ENCODE results near the gene EIPR1.

The EIPR1 gene

GRCh38 chr2:3377612-3378432, at the start of gene EIPR1:
TSS of gene EIPR1 (minus strand) at chr2:3377818. CDS start at chr2:3377689, 129 bp downstream.
- peak; percentile 99 for DNase-seq (ENCODE audit: low spot score)

GRCh38 chr2:3427272-3427671, 49.7 kb upstream of the EIPR1 start:
- DNase-seq (ENCODE audit: low spot score) = no peak

DNA sequence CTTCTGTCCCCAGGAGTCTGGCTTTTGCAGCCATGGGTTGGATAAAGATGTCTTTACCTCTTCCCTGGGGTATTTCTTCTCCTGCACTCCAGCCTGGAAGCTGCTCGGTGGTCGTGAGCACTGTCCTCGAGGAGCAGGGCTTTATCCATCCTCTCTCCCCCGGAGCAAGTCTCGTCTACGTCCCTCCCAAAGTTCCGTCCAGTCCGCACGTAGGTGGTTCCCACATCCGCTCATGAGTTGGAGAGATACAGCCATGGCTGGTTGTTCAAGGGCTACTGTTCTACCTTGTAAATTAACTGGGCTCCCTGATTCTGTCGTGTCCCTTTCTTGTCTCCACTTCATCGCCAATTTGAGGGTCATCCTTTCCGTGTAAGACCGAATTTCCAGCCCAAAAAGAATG, 49.0 kb upstream of the EIPR1 start:
- DNase-seq (ENCODE audit: low spot score) = no peak

- no peak for DNase-seq (ENCODE audit: low spot score)
Observed at GRCh38 chr2:3424171-3424795, 46.7 kb upstream of the EIPR1 start.

DNA sequence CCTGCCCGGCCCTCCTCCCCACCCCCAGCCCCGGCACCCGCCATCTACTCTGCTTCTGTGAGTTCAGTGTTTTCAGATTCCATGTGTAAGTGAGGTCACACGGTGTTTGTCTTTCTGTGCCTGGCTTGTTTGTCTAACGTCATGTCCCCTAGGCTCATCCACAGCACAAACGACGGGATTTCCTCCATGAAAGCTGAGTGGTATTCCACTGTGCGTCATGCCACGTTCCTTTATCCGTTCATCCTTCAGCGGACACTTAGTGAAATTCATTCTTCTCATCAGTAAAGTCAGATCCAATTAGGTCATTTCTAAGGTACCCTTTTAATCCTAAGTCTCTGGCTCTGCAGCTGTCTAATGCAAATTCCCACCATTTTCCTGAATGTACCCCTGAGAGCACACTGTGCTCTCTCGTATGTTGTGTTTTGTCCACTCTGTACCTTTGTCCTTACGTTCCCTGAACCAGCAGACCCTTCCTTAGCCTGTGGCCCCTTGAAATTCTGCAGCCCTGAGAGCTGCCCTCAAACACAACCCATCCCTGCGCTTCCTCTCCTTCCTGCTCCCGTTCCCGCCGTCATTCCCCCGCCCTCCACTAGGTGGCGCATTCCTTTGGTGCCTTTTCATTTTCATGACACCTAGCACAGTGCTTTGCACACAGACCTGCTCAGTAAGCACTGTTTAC, 46.0 kb upstream of the EIPR1 start:
- DNase-seq (ENCODE audit: low spot score) = peak; percentile 73

DNA sequence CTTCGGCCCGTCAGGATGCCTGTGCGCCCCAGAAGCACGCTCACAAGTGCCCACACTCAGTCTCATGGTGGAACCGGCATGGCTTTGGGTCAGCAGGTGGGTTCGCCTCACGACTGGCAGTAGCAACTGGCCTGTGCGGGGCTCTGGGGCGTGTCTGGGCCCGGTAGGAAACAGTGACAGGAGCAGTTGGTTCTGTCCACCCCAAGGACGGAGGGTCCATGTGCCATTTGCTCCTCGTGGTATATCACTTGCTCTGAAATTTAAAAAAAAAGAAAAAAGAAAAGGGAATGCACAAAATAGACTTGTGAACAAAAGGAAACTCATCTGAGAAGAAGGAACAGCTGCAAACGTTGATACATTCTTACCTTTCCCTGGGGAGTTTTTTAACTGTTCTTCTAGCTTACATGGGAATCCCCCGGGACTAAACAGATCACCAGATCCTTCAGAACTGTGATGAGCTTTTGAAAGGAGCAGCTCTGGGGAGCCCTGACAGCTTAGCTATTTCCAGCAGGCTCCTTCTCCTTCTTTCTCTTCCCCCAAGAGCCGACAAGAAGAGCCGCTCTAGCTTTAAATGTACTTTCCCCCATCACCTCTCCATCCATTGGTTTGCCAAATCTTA, 44.7 kb upstream of the EIPR1 start:
- no peak for DNase-seq (ENCODE audit: low spot score)

DNA sequence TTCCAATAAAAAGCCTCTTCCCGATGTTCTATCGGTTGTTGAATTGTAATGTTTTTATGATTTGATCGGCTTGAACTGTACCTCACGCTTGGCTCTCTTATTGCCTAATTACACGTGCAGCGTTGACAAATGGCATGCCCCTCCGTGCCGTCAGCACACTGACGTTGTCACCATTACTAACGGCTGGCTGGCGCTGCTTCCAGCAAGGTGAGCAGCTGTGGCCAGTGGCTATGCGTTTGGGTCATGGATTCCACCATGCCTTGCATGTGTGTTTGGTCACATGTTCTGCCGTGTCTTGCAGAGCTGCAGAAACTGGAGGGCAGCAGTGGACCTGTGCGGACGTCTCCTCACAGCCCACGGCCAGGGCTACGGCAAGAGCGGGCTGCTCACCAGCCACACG, 44.0 kb upstream of the EIPR1 start:
- no peak for DNase-seq (ENCODE audit: low spot score)

DNA sequence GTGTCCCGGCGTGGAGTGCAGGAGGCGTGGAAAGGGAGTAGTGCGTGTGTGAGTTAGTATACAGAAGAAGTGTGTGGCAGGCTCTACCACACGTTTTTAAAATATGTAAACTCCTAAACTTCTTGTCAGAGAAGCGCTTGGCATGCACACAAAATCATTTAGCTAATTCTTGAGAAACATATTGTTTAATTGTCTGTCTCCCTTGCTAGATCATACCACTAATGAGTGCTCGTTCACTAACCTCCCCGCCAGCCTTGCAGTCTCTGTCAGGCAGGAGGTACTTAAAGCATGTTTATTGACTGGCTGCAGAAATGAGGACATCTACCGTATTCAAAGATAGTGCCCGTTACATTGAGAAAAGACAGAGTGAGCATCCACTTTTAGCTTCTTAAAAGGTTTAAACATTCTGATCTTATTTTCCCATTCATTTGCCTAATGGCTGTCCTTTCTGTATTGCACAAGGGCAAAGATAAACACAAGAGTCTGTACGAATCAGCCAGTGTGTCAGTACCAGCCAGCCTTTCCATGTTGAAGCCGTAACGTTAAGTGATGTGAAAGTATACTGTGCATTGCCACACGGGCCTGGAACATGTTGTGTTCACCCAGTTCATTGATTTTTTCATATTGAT, 43.3 kb upstream of the EIPR1 start:
- DNase-seq (ENCODE audit: low spot score) = no peak

- DNase-seq (ENCODE audit: low spot score) = no peak
Observed at GRCh38 chr2:3420076-3420768, 42.6 kb upstream of the EIPR1 start.

- no peak for DNase-seq (ENCODE audit: low spot score)
Observed at GRCh38 chr2:3418766-3419404, 41.3 kb upstream of the EIPR1 start.

DNA sequence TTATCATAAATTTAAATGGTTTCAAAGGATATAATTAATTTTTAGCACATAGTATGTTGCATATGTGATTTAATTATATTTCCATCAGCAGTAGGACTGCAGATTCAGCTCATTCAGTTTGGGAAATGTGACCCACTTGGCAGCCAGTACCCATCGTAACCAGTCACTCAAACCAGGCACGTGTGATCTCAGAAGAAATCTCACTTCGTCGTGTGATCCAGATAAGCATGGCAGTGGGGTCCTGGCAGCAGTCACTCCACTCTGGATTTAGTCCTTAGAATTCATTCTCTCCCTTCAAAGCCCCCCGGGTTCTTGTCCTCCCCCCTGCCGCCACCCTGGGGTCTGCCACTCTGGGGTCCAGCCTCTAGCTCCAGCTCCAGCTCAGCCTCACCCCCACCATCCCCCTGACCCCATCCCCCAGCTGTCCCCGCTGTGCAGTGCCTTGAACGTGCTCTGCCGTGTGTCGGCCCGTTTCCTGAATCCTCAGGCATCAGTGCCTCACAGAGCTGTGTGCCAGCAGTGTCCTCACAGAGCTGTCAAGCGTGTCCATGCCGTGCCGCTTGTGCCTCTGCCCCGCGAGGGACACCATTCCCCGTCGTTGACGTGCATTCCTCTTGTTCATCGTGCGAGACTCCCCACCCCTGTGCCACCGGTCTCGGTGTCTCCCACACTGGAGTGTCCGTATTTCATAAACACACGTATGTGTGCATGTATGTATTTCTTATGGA, 36.7 kb upstream of the EIPR1 start:
- no peak for DNase-seq (ENCODE audit: low spot score)

DNA sequence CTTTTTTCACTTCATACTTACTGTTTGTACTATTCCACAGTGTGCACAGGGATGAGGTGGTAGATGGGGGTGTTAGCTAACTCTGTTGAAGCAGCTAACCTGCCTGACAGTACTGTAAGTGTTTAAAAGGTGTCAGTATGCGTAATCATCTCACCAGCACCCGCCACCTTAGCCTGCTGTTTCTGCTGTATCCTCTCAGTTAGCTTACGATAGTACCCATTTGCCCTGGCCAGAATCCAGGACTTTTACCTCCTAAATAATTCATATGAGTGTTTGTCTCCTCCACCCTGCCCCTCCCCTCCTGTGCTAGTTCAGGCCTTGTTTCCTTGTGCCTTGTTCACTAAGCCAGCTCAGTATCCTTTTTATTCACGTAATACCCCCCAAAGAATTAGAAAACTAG, 36.1 kb upstream of the EIPR1 start:
- DNase-seq (ENCODE audit: low spot score) = no peak

GRCh38 chr2:3411103-3411502, 33.5 kb upstream of the EIPR1 start:
- DNase-seq (ENCODE audit: low spot score) = no peak

DNA sequence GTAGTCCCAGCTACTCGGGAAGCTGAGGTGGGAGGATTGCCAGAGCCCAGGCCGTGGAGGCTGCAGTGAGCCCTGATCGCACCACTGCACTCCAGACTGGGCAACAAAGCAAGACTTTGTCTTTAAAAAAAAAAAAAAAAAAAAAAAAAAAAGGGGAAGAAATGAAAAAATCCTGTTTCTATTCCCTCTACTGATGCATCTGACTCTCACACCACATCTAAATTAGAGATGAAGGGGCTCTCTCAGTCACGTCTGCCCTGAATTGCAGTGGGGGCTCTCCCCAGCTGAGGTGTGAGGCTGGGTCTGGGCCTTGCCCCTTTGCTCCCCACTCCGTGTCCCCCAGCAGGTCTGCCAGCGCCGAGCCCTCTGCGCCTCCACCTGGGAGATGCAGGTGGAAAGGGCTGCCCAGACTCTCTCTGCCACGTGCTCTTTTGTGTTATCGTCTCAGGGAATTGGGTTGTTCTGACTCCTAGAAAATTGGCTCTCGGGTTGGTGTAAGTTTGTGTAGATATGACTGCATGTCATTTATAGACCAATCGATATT, 32.1 kb upstream of the EIPR1 start:
- no peak for DNase-seq (ENCODE audit: low spot score)

- no peak for DNase-seq (ENCODE audit: low spot score)
Observed at GRCh38 chr2:3408781-3409180, 31.2 kb upstream of the EIPR1 start.

DNA sequence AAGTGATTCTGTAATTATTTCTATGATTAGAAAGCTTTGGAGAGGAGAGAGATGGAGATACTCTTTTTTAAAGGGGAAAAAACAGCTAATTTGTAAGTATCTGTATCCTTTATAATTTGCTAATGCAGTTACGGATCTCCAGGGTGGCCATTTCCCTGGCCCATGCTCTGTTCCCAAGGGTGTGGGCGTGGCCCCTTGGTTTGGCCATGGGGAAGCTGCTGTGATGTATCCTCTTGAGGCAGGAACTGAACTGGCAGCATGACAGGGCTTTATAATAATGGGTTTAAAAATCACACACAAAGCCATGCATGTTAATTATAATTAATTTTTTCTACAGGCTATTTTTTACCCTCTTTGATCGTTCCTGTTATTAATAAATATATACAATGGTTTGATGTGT, 28.9 kb upstream of the EIPR1 start:
- no peak for DNase-seq (ENCODE audit: low spot score)

- no peak for DNase-seq (ENCODE audit: low spot score)
Observed at GRCh38 chr2:3405876-3406275, 28.3 kb upstream of the EIPR1 start.

DNA sequence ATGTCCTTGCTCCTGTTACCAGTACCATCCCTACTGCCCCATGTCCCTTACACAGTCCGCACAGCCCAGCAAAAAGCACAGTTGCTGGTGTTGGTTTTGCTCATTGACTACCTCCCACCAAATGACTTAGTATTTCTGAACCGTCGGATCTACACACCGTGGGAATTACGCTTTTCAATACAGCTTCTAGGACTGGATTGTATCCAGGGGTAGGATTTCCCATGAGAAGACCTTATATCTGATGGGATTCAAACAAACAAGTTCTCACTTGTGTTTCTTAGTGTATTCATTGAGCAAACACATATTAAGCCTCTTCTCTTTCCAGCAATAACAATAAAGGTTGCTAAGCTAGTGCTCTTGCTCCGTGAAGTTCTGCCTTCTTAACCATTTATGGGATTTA, 27.7 kb upstream of the EIPR1 start:
- DNase-seq (ENCODE audit: low spot score) = no peak

DNA sequence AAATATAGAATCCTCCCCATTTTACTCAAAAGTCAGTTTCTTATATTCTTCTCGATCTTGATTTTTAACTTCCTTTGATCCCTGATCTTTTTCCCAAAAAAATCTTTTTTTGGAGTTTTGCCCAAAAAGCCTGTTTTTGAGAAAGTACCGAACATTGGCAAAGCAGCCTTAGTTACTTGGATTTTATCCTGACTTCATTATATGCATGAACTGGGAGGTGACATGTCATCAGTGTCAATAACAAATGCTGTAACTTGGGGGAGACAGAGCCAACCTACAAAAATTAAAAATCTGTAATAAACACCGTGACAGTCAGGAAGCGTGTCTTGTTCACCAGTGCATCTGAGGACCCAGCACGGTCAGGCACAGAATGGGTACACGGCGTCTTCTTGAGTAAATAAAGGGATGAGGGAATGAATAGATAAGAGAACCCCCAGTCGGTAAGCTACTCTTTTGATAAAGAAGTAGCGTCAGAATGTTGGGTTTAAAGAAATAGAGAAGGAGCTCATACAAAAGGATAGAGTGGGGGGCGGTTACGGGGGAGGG, 26.8 kb upstream of the EIPR1 start:
- no peak for DNase-seq (ENCODE audit: low spot score)

Measured in hepatic stellate cell (primary cell).